ENCODE data around the gene KCNV2. TPM values are rescaled to one million over a fixed set of nuclear protein-coding genes. Genes with fewer than 3 reads are reported as not detected.

Gene KCNV2
- total RNA-seq, 2 experiments from 2014 or later, result not detected

DNA sequence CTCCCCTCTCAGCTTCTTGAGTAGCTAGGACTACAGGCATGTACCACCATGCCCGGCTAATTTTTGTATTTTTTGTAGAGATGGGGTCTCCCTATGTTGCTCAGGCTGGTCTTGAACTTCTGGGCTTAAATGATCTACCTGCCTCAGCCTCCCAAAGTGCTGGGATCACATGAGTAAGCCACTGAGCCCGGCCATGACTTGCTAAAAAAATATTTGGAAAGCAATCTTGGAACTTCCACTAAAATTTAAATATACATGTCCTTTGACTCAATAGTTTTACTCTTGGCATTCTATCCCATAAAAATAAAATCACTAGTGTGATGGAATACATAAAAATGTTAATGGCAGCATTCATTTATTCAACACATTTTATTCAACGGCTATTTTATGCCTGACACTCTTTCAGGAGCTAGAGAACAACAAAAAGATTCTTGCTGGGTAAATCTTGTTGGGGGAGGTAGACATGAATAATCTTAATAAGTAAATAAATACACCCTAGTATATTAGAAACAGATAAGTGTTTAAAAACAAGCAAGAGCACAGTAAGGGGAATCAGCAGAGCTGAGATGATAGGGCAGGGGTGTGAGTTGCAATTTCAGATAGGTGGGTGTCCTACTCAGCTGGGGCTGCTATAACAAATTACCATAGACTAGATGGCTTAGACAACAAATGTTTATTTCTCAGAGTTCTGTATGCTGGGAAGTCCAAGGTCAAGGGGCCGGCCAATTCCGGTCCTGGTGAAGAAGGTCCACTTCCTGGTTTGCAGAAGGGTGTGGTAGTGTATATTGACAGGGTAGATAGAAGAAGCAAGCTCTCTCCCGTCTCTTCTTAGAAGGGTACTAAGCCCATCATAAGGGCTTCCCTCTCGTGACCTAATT, 50.7 kb downstream of the KCNV2 start:
- Mint-ChIP-seq H3K27me3 (ENCODE audit: low read depth) (no peaks in the 10 kb centered on the region), H3K27ac (peak overlapping the region; percentile 26), H3K4me1 (ENCODE audit: low read depth) (peaks cover 32% of the 10 kb centered on the region), H3K9me3 (ENCODE audit: insufficient read depth) (peaks cover 9% of the 10 kb centered on the region), H3K36me3 (ENCODE audit: low read depth) (peaks cover 53% of the 10 kb centered on the region), H3K4me3 (no peak overlapping the region)
- DNase-seq, result no peak
- no peak for ATAC-seq
- CTCF ChIA-PET, result interaction anchor here (0.6 kb wide), 1 partner anchor 164 kb away, joined by 3 read pairs; no protein-coding TSS in a partner anchor
- POLR2A ChIA-PET, result no interaction called here

DNA sequence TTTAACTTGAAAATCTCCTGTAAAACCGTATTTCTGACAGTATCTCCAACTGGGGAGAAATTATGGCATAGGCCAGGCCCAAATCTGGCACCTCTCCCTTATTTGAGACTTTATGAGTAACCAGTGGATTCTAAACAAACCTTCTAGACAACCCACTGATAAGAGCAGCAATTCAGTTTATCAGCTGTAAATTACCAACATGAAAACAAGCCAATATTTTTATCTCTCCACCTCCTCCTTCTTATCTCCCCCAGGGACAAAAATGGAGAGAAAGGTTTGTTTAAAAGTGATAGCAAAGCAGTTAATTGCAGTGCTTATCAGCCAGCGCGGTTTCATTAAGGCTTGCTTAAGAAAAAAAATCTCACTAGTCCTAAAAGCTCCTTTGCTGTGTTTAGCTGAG, 53.8 kb downstream of the KCNV2 start:
- Mint-ChIP-seq H3K4me1 (ENCODE audit: low read depth) (peaks cover 3% of the 10 kb centered on the region), H3K9me3 (ENCODE audit: insufficient read depth) (peaks cover 26% of the 10 kb centered on the region), H3K4me3 (no peak overlapping the region), H3K36me3 (ENCODE audit: low read depth) (peaks cover 68% of the 10 kb centered on the region), H3K27me3 (ENCODE audit: low read depth) (no peaks in the 10 kb centered on the region), H3K27ac (no peak overlapping the region)
- ATAC-seq (no peak), DNase-seq (no peak)
- ChIA-PET CTCF (no interaction called here), POLR2A (no interaction called here)

DNA sequence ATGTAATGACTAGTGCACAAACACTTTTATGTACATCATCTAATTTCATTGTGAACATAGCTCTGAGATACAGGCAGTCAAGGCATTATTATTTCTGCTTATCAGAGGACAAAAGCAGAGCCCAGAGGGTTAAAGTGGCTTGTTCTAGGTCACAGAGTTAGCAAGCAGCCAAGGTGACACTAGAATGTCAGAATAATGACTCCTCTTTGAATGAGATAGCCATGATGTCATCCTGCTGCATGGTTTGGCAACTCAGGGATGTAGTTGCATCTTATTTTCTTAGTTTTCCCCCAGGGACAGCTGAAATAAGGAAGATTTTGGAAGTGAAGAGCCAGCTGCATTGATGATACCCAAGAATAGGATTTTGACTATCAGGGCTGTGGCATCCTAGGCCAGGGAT, 54.4 kb downstream of the KCNV2 start:
- Mint-ChIP-seq H3K27me3 (ENCODE audit: low read depth) (no peaks in the 10 kb centered on the region), H3K27ac (no peak overlapping the region), H3K9me3 (ENCODE audit: insufficient read depth) (peaks cover 32% of the 10 kb centered on the region), H3K4me3 (no peak overlapping the region), H3K36me3 (ENCODE audit: low read depth) (peaks cover 73% of the 10 kb centered on the region), H3K4me1 (ENCODE audit: low read depth) (no peaks in the 10 kb centered on the region)
- POLR2A ChIA-PET, result no interaction called here
- DNase-seq (no peak), ATAC-seq (no peak)
- CTCF ChIA-PET, result no interaction called here

DNA sequence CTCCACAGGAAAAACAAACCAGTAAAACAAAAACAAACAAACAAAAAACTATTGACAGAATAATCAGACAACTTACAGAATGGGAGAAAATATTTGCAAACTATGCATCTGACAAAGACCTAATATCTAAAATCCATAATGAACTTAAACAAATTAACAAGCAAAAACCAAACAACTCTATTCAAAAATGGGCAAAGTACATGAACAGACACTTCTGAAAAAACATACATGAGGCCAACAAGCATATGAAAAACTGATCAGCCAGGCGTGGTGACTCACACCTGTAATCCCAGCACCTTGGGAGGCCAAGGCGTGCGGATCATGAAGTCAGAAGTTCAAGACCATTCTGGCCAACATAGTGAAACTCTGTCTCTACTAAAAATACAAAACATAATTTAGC, 60.1 kb downstream of the KCNV2 start:
- H3K27me3 Mint-ChIP-seq (ENCODE audit: low read depth), result no peaks in the 10 kb centered on the region
- ChIA-PET CTCF (no interaction called here), POLR2A (no interaction called here)
- no peak overlapping the region for H3K4me3 Mint-ChIP-seq
- peaks cover 42% of the 10 kb centered on the region for H3K9me3 Mint-ChIP-seq (ENCODE audit: insufficient read depth)
- H3K36me3 Mint-ChIP-seq (ENCODE audit: low read depth), result peaks cover 92% of the 10 kb centered on the region
- H3K4me1 Mint-ChIP-seq (ENCODE audit: low read depth), result no peaks in the 10 kb centered on the region
- ATAC-seq (no peak), DNase-seq (no peak)
- H3K27ac Mint-ChIP-seq, result no peak overlapping the region

DNA sequence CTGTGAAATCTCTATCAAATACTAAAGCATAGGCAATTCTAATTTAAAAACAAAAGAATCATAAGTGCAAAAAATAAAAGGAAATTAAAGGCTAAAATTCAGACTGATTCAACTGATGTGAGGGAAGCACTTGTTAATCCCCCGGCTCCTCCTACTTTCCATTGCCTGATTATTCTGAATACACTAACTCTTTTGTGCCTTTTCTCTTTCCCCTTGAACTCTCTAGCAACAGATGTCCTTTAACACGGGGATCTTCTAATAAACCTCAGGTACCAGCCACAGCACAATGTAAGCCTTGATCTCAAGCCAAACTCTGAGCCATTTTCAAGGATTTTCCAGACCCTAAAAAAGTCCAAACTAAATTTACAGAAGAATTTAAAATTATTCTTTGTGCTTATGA, 61.5 kb downstream of the KCNV2 start:
- POLR2A ChIA-PET, result no interaction called here
- peaks cover 91% of the 10 kb centered on the region for H3K36me3 Mint-ChIP-seq (ENCODE audit: low read depth)
- H3K4me3 Mint-ChIP-seq, result no peak overlapping the region

More for the DNA sequence above, 61.5 kb downstream of the KCNV2 start:
- CTCF ChIA-PET, result no interaction called here
- Mint-ChIP-seq H3K27me3 (ENCODE audit: low read depth) (no peaks in the 10 kb centered on the region), H3K27ac (no peak overlapping the region), H3K4me1 (ENCODE audit: low read depth) (no peaks in the 10 kb centered on the region), H3K9me3 (ENCODE audit: insufficient read depth) (peaks cover 32% of the 10 kb centered on the region)
- no peak for ATAC-seq
- no peak for DNase-seq

Other genes starting within 250 kb of the KCNV2 start
- 1 to 10 TPM; 5.8 to 6.4 TPM for gene VLDLR, start 95.7 kb upstream of the KCNV2 start, total RNA-seq
- 10 to 100 TPM; 63.1 to 64.0 TPM for gene PUM3, start 126.6 kb downstream of the KCNV2 start, total RNA-seq

Data from activated CD8-positive, alpha-beta T cell treated with anti-CD3 and anti-CD28 coated beads, Interleukin-2, amount 10 ng/mL, durations not matched to agents 7 days and 5 days (primary cell).